Stimulated activated CD8-positive, alpha-beta memory T cell treated with anti-CD3 and anti-CD28 coated beads, Interleukin-15, amount 100 ng/mL, for 1 hour (primary cell): ENCODE results near the gene EPHB3.

Experiments
- DNase-seq: peaks from one replicate; pipeline ENCODE4 v3.0.0-alpha.2; 2020; ENCODE audit warnings: low read depth

EPHB3 gene

GRCh38 chr3:184561061-184561912 is at the start of gene EPHB3:
Gene EPHB3 (plus strand): TSS chr3:184561785. CDS start chr3:184562236, 451 bp downstream.
- peak; percentile 80 for DNase-seq

GRCh38 chr3:184512621-184513020 is 49.0 kb upstream of the EPHB3 start:
- DNase-seq = no peak

- DNase-seq = peak; percentile 73
Observed at GRCh38 chr3:184513276-184514170, 48.1 kb upstream of the EPHB3 start.

GRCh38 chr3:184514171-184514490 is 47.5 kb upstream of the EPHB3 start:
- DNase-seq = no peak

- DNase-seq = no peak
Observed at GRCh38 chr3:184523825-184524615, 37.6 kb upstream of the EPHB3 start.

- no peak for DNase-seq
Observed at GRCh38 chr3:184524981-184525336, 36.6 kb upstream of the EPHB3 start.

- DNase-seq = no peak
Observed at GRCh38 chr3:184525337-184526087, 36.1 kb upstream of the EPHB3 start.

DNA sequence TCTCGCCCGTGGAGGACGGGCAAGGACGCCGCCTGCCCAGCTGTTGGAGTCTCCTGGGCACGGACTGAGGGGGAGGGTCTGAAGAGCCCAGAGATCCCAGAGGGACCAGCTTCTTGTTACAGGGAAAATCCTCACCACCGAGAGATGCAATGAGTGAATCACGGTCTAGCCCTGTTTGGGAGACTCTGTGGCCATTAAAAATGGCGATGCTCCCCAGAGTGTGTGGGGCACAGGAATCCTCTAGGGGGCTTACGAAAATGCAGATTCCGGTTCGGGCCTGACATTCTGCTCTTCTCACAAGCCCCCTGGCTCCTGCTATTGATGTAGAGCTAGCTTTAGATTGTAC is 35.5 kb upstream of the EPHB3 start:
- DNase-seq = no peak

- no peak for DNase-seq
Observed at GRCh38 chr3:184531626-184532280, 29.8 kb upstream of the EPHB3 start.

DNA sequence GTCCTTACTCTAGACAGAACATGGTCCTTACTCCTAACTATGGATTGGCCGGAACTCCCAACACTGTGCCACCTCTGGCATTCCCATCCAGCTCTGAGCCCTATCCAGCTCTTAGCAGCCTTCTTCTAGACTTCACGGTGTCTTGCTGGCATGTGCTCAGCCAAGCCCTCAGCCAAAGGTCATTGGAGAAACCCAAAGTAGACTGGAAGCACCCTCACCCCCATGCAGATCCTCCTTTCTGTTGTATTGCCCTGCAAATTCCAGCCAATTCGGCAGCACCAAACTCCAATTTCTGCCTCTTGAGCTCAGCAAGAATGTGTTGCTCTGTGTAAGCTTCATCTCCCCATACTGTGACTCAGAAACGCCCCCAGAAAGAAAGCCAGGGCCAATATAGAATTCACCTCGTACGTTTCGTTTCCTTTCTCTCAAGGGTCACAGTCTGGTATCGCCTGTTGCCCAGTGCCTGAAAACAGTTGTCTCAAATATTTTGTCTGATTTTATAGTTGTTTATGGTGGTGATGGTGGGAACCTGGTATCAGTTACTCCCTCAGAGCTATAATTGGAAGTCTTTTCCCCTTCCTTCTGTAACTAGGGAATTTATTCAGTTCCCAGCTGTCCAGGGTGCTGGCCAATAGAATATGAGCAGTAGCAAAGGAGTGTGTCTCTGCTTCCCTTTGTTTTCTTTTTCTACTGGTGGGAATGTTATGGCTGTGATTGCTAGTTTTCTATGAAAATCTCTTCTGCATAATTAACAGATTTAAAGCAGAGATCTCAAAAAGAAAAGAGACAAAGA is 28.4 kb upstream of the EPHB3 start:
- DNase-seq = no peak

GRCh38 chr3:184537885-184538665 is 23.5 kb upstream of the EPHB3 start:
- DNase-seq = no peak

DNA sequence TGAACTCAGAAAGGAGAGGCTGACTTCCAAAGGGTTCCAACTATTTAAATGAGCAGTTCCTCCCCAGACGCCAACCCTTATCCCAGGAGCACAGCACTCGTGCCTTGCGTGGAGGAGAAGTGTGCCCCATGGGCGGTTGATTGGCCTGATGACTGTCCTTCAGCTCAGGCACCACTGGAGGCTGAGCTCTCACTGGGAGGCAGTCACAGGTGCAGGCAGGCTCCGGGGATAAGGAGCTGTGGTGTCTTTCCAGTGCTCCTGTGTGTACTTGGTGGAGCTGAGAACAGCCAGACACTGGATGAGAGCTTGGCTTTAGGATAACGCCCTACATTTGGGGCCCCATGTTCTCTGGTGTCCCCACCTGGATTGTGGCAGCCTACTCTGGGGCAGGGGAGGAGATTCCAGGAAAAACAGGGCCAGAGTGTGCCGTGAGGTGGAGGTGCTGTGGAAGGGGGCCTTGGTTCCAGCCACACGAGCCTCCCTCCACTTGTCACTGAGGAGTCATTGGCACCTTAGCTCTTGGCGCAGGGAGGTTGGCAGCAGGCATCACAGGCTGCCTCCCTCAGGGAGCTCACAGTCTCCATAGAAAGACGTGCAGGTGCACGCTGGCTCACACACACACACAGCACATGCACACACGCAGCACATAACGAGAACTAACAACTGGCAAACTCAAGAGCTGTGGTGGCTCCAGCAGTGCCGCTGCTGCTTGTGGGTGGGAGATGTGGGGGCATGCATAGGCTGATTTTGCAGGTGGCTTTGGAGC is 22.7 kb upstream of the EPHB3 start:
- DNase-seq = no peak

- no peak for DNase-seq
Observed at GRCh38 chr3:184539801-184540435, 21.7 kb upstream of the EPHB3 start.

DNA sequence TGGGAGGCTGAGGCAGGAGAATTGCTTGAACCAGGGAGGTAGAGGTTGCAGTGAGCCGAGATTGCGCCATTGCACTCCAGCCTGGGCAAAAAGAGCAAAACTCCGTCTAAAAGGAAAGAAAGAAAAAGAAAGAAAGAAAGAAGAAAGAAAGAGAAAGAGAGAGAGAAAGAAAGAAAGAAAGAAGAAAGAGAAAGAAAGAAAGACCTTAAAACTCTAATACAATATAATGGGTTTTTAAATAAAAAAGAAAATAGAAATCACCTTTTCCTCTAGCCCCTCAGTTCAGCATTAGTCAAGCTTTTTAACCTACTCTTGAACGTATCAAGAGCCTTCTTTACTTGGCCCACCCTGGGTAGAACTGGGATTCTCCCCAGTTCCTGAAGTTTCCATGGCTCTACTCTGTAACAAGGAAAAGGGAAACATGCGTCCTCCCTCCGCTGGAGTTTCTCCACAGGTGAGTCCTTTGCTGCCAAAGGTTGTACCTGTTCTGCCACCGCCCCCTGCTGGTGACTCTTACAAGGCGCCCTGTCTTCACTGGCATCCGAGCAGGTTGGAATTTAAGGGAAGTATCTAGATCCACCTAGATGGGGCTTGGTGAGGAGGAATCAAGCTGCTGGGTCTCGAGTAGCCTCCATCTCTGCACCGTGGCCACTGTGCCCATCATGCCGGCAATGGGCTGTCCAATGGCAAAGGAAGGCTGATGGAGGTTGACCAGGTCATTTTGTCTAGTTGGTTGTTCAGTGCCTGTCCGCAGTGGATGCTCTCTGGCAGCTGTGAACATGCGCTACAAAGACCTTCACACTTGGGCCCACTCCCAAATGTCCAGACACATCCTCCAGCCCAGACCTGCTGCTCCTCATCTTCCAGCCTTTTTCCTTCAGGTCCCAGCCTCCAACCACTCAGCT is 20.6 kb upstream of the EPHB3 start:
- peak; percentile 69 for DNase-seq

- no peak for DNase-seq
Observed at GRCh38 chr3:184541886-184542562, 19.6 kb upstream of the EPHB3 start.

GRCh38 chr3:184542577-184542976 is 19.0 kb upstream of the EPHB3 start:
- DNase-seq = no peak

- DNase-seq = no peak
Observed at GRCh38 chr3:184543256-184543655, 18.3 kb upstream of the EPHB3 start.
